Caco-2 (cell line): ENCODE results near the gene FKBP1A. TPM values are rescaled to one million over a fixed set of nuclear protein-coding genes. Genes with fewer than 3 reads are reported as not detected.
A peak's percentile ranks its signal among the peaks of the same experiment; 100 is the strongest.

ENCODE experiments used
- BruUV-seq: library from RNA; stranded (reverse); fragments of 400-500 nt; replicated peaks from 2 replicates; lab custom pipeline; 2021; lab: Mats Ljungman, UMichigan
- CTCF ChIA-PET: fragments of 300-600 bp; sonication (Branson Sonifier 250); formaldehyde crosslinking; loops from one replicate; lab custom pipeline; 2022; ENCODE audit warnings: antibody characterized with exemption; lab: Charles Lee
- POLR2A ChIA-PET: fragments of 300-600 bp; sonication (Branson Sonifier 250); formaldehyde crosslinking; loops from one replicate; lab custom pipeline; 2022; ENCODE audit warnings: antibody characterized with exemption; lab: Charles Lee
- DNase-seq, 2 experiments: peaks; one replicate each; pipeline versions ENCODE4 v3.0.0 to v3.0.0-alpha.2; 2020 to 2022
- H3K27me3 ChIP-seq: replicated peaks from 2 replicates; pipeline ENCODE4 v1.6.0; 2011; ENCODE audit warnings: low read length; ENCODE audit not compliant: control insufficient read depth, insufficient read depth
- H3K36me3 ChIP-seq: 2 replicates; pipeline ENCODE4 v1.5.1; 2011; ENCODE audit warnings: low read length; ENCODE audit not compliant: control insufficient read depth, insufficient read depth
- H3K4me1 ChIP-seq: fragments of 250-450 bp; sonication (Bioruptor Pico); 2 replicates; pipeline ENCODE4 v1.5.1; 2020; ENCODE audit warnings: mild to moderate bottlenecking
- H3K4me3 ChIP-seq: 2 replicates; pipeline ENCODE4 v1.5.1; 2011; ENCODE audit warnings: low read depth, mild to moderate bottlenecking, control low read depth, low read length
- H3K9me3 ChIP-seq: fragments of 250-450 bp; sonication (Bioruptor Pico); 2 replicates; pipeline ENCODE4 v1.5.1; 2020; ENCODE audit warnings: mild to moderate bottlenecking, moderate library complexity
- H3K27ac Mint-ChIP-seq: one replicate; pipeline ENCODE4 v1.8.0; 2022; ENCODE audit warnings: mixed read lengths; ENCODE audit not compliant: unreplicated experiment
- H3K27me3 Mint-ChIP-seq: one replicate; pipeline ENCODE4 v1.8.0; 2022; ENCODE audit warnings: mixed read lengths; ENCODE audit not compliant: insufficient read depth, unreplicated experiment
- H3K36me3 Mint-ChIP-seq: one replicate; pipeline ENCODE4 v1.8.0; 2022; ENCODE audit warnings: mild to moderate bottlenecking, mixed read lengths; ENCODE audit not compliant: insufficient read depth, unreplicated experiment
- H3K4me1 Mint-ChIP-seq: one replicate; pipeline ENCODE4 v1.8.0; 2022; ENCODE audit warnings: low read depth, mixed read lengths; ENCODE audit not compliant: unreplicated experiment
- H3K4me3 Mint-ChIP-seq: one replicate; pipeline ENCODE4 v1.8.0; 2022; ENCODE audit warnings: mild to moderate bottlenecking, moderate library complexity, mixed read lengths; ENCODE audit not compliant: unreplicated experiment
- H3K9me3 Mint-ChIP-seq: one replicate; pipeline ENCODE4 v1.8.0; 2022; ENCODE audit warnings: mixed read lengths; ENCODE audit not compliant: unreplicated experiment
- intact Hi-C: fragments of 100-400 bp; cut with micrococcal nuclease; formaldehyde crosslinking; loops from one replicate; pipeline ENCODE4 v1.10.0; 2022; ENCODE audit not compliant: unreplicated experiment
- total RNA-seq: library from RNA; stranded (reverse); gene quantifications from 2 replicates; pipeline ENCODE4 v1.2.3, GENCODE V29; 2022
- TF ChIP-seq, protein P1 (sequence below), 2 experiments: fragments of 200-600 bp in 1 of 2; IDR thresholded peaks; 1 replicate in 1 of 2; 2 replicates in 1 of 2; pipeline versions ENCODE4 v1.5.1 to v1.8.0; 2011 to 2022; ENCODE audit warnings: antibody characterized with exemption in 1 of 2, control low read depth in 1 of 2, inconsistent platforms in 1 of 2, low read depth in 1 of 2, low read length in 1 of 2, mild to moderate bottlenecking in 1 of 2, moderate library complexity in 1 of 2; ENCODE audit not compliant: insufficient read depth in 1 of 2, severe bottlenecking in 1 of 2, unreplicated experiment in 1 of 2

The FKBP1A gene
- total RNA-seq, 1 experiment from 2014 or later: 220 TPM

DNA sequence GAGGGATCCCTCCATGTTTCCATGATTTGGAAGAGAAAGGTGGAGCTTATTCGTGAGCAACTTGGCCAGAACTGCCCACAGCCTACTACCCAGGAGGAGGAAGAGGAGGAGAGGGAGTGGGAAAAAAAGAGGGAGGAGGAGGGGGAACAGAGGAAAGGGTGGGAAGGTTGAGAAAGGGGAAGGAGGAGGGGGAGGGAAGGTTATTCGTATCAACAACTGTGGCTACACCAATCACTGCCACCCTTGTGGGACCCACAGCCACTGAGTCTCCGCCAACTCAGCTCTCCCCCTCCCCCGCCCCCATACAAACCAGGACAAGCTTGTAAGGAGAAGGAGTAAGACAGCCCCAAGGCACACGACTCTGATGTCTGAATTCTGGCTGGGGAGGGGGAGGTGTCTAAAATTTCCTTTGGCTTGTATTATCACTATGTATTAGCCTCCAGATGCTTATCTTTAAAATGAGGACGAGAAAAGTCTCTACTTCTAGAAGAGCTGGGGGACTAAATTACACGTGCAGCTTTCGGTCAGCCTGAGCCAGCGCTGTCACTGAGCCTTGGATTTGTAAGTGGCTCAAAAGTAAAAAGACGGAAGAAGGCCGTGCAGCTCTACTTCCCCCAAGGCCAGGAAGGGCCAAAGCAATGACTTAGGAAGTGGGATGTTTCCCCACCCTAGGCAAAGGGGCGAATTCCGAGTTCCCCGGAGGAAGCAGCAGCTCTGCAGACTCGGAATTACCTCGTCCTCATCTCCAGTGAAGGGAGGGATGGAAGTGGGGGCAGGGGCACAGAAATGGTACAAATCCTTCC lies 1.0 kb downstream of the FKBP1A start:
- Mint-ChIP-seq H3K27me3 (no peaks in the 10 kb centered on the region), H3K4me3 (peak overlapping the region; percentile 92), H3K9me3 (no peaks in the 10 kb centered on the region), H3K27ac (peak overlapping the region; percentile 57), H3K36me3 (peaks cover 13% of the 10 kb centered on the region), H3K4me1 (peaks cover 16% of the 10 kb centered on the region)
- TF ChIP-seq, protein P1, sequence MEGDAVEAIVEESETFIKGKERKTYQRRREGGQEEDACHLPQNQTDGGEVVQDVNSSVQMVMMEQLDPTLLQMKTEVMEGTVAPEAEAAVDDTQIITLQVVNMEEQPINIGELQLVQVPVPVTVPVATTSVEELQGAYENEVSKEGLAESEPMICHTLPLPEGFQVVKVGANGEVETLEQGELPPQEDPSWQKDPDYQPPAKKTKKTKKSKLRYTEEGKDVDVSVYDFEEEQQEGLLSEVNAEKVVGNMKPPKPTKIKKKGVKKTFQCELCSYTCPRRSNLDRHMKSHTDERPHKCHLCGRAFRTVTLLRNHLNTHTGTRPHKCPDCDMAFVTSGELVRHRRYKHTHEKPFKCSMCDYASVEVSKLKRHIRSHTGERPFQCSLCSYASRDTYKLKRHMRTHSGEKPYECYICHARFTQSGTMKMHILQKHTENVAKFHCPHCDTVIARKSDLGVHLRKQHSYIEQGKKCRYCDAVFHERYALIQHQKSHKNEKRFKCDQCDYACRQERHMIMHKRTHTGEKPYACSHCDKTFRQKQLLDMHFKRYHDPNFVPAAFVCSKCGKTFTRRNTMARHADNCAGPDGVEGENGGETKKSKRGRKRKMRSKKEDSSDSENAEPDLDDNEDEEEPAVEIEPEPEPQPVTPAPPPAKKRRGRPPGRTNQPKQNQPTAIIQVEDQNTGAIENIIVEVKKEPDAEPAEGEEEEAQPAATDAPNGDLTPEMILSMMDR (IDR thresholded peaks at IDR 0.05; ENCODE audit: insufficient read depth in 1 of 2, low read depth in 1 of 2, low read length in 1 of 2, severe bottlenecking in 1 of 2, unreplicated experiment in 1 of 2): no peak
- Histone ChIP-seq H3K27me3 (no peaks in the 10 kb centered on the region), H3K9me3 (no peaks in the 10 kb centered on the region), H3K4me3 (peak overlapping the region; percentile 72), H3K36me3 (peaks cover 2% of the 10 kb centered on the region), H3K4me1 (peaks cover 12% of the 10 kb centered on the region)
- POLR2A ChIA-PET: interaction anchor here (0.6 to 1.2 kb wide), 4 partner anchors 66 to 1126 kb away, joined by 3 to 4 read pairs (median 4); no protein-coding TSS in a partner anchor
- intact Hi-C loops: loop anchor here (5.0 kb wide), 1 partner anchor 65 kb away; the partner anchor contains the start of gene SDCBP2
- BruUV-seq: TSS peak; percentile 34
- no peak for DNase-seq
- CTCF ChIA-PET: interaction anchor here (0.5 to 1.8 kb wide), 3 partner anchors 45 to 112 kb away, joined by 3 to 5 read pairs (median 3); no protein-coding TSS in a partner anchor

DNA sequence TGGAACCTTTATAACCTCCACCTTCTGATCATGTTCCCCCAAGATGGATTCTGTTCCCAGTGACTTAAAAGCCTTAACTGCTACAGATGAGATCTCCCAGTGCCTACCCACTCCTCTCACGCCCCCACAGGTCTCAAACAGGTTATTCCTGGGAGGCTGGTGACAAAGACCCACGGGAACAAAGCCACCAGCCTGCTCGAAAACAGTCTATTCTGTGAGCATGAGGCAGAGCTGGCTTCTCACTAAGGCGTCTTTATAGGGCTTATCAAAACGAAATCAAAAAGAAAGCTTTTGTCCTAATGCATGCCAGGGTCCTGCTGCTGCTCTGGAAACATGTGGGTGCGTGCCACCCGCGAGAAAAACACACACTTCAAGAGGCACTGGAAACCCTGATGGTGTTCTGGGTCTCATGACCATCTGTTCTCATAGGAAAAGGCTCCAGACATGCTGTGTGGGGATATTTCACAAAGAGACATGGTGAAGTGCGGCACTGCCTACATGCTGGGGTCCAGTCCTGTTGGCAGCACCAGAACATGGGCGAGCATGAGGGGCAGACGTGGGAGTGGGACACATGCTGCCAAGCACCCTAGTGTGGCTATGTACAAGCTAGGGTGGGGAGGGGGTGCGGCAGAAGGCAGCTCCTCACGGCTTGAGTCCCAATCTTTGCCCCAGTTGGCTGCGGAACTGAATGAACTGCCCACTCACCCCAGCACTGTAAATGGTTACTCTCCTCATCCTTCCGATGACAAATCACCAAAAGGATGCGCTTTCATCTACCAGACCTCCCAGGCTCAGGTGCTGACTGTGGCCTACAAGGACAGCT lies 2.1 kb downstream of the FKBP1A start:
- H3K4me1 ChIP-seq: peaks cover 12% of the 10 kb centered on the region
- DNase-seq: no peak
- no peak overlapping the region for H3K27ac Mint-ChIP-seq
- intact Hi-C loops: loop anchor here (5.0 kb wide), 1 partner anchor 63 kb away; the partner anchor contains the start of gene SDCBP2
- CTCF ChIA-PET: interaction anchor here (1.8 kb wide), 1 partner anchor 113 kb away, joined by 5 read pairs; no protein-coding TSS in a partner anchor
- H3K4me3 Mint-ChIP-seq: peak overlapping the region; percentile 92
- no peaks in the 10 kb centered on the region for H3K27me3 Mint-ChIP-seq
- no peaks in the 10 kb centered on the region for H3K9me3 Mint-ChIP-seq
- H3K4me1 Mint-ChIP-seq: peaks cover 16% of the 10 kb centered on the region
- H3K4me3 ChIP-seq: no peak overlapping the region
- BruUV-seq: no TSS peak
- TF ChIP-seq, protein P1 (IDR thresholded peaks at IDR 0.05; ENCODE audit: insufficient read depth in 1 of 2, low read depth in 1 of 2, low read length in 1 of 2, severe bottlenecking in 1 of 2, unreplicated experiment in 1 of 2): no peak
- H3K27me3 ChIP-seq: no peaks in the 10 kb centered on the region
- no peaks in the 10 kb centered on the region for H3K9me3 ChIP-seq
- peaks cover 22% of the 10 kb centered on the region for H3K36me3 Mint-ChIP-seq
- H3K36me3 ChIP-seq: peaks cover 2% of the 10 kb centered on the region
- POLR2A ChIA-PET: no interaction called here
